Fibroblast of lung (primary cell): ENCODE results near the gene LRRK2. TPM values are rescaled to one million over a fixed set of nuclear protein-coding genes. Genes with fewer than 3 reads are reported as not detected.

ENCODE experiments used
- DNase-seq, 2 donors: peaks; one replicate each; pipeline versions ENCODE4 v3.0.0 to v3.0.0-alpha.2; 2010; ENCODE audit warnings: low read depth in 2 of 2
- H2AFZ ChIP-seq: 2 replicates; pipeline ENCODE4 v1.5.1; 2012; ENCODE audit warnings: low read length, control low read depth, inconsistent platforms
- H3K27ac ChIP-seq: 2 replicates; pipeline ENCODE4 v1.5.1; 2011; ENCODE audit warnings: low read length, control low read depth; ENCODE audit not compliant: insufficient read depth
- H3K27me3 ChIP-seq: 2 replicates; pipeline ENCODE4 v1.5.1; 2011; ENCODE audit warnings: mild to moderate bottlenecking, low read length; ENCODE audit not compliant: control insufficient read depth, insufficient read depth
- H3K36me3 ChIP-seq: 2 replicates; pipeline ENCODE4 v1.5.1; 2011; ENCODE audit warnings: low read length; ENCODE audit not compliant: control insufficient read depth, insufficient read depth
- H3K4me1 ChIP-seq: 2 replicates; pipeline ENCODE4 v1.5.1; 2011; ENCODE audit warnings: low read length; ENCODE audit not compliant: control insufficient read depth, insufficient read depth; ENCODE audit errors: extremely low read depth
- H3K4me2 ChIP-seq: 2 replicates; pipeline ENCODE4 v1.5.1; 2011; ENCODE audit warnings: low read length, control low read depth; ENCODE audit not compliant: insufficient read depth; ENCODE audit errors: extremely low read depth
- H3K4me3 ChIP-seq, 4 experiments: fragments of 200-600 bp in 1 of 4; sonication (generic) in 1 of 4; replicated peaks in 1 of 4; 2 replicates each; pipeline ENCODE4 v1.5.1; 2011 to 2016; ENCODE audit warnings: low read length in 4 of 4, low read depth in 3 of 4, mild to moderate bottlenecking in 3 of 4, control low read depth in 2 of 4, inconsistent platforms in 1 of 4, mixed read lengths in 1 of 4; ENCODE audit not compliant: insufficient read depth in 1 of 4; ENCODE audit errors: control extremely low read depth in 1 of 4
- H3K79me2 ChIP-seq: 2 replicates; pipeline ENCODE4 v1.5.1; 2012; ENCODE audit warnings: mild to moderate bottlenecking, low read length, inconsistent platforms; ENCODE audit not compliant: control insufficient read depth, insufficient read depth
- H3K9ac ChIP-seq: 2 replicates; pipeline ENCODE4 v1.5.1; 2011; ENCODE audit warnings: mild to moderate bottlenecking, low read length, control low read depth; ENCODE audit not compliant: insufficient read depth
- H3K9me3 ChIP-seq: 2 replicates; pipeline ENCODE4 v1.5.1; 2012; ENCODE audit warnings: low read depth, low read length; ENCODE audit not compliant: control insufficient read depth, insufficient read depth
- H4K20me1 ChIP-seq: 2 replicates; pipeline ENCODE4 v1.5.1; 2011; ENCODE audit warnings: low read length; ENCODE audit not compliant: control insufficient read depth, insufficient read depth; ENCODE audit errors: extremely low read depth
- EZH2 ChIP-seq: IDR thresholded peaks from 2 replicates; pipeline ENCODE4 v1.5.1; 2012; ENCODE audit warnings: low read length, control low read depth, mild to moderate bottlenecking; ENCODE audit errors: missing control alignments
- polyA plus RNA-seq, 2 donors: library from polyadenylated mRNA; depleted of rRNA in 1 of 2; stranded (reverse) in 1 of 2; unstranded in 1 of 2; fragments of >200 nt; gene quantifications; 2 replicates each; pipeline ENCODE4 v1.2.1, GENCODE V29; 2011 to 2012; ENCODE audit warnings: missing spikeins in 1 of 2
- total RNA-seq: library from RNA; depleted of rRNA; stranded (reverse); fragments of >200 nt; gene quantifications from 2 replicates; pipeline ENCODE4 v1.2.1, GENCODE V29; 2014
- TF ChIP-seq, protein P1 (sequence below), 2 donors: IDR thresholded peaks in 1 of 2; conservative IDR thresholded peaks in 1 of 2; 1 replicate in 1 of 2; 2 replicates in 1 of 2; pipeline ENCODE4 v1.5.1; 2011 to 2012; ENCODE audit warnings: low read length in 2 of 2, control low read depth in 1 of 2, inconsistent platforms in 1 of 2, low read depth in 1 of 2, mild to moderate bottlenecking in 1 of 2

The LRRK2 gene
- total and polyA plus RNA-seq, 2 donors (not counting 1 experiment from before 2014, with no cell fraction given) = 2.2 to 14.0 TPM

GRCh38 chr12:40216516-40217288 lies 8.1 kb upstream of the LRRK2 start:
- Histone ChIP-seq H4K20me1 (no peaks in the 10 kb centered on the region), H2AFZ (no peak overlapping the region), H3K36me3 (no peaks in the 10 kb centered on the region), H3K4me2 (no peak overlapping the region), H3K4me1 (no peaks in the 10 kb centered on the region), H3K27ac (no peak overlapping the region), H3K27me3 (no peaks in the 10 kb centered on the region), H3K9ac (no peak overlapping the region), H3K9me3 (no peaks in the 10 kb centered on the region), H3K79me2 (no peaks in the 10 kb centered on the region), H3K4me3 (no peak overlapping the region)
- TF ChIP-seq EZH2 = no peak
- TF ChIP-seq, protein P1, sequence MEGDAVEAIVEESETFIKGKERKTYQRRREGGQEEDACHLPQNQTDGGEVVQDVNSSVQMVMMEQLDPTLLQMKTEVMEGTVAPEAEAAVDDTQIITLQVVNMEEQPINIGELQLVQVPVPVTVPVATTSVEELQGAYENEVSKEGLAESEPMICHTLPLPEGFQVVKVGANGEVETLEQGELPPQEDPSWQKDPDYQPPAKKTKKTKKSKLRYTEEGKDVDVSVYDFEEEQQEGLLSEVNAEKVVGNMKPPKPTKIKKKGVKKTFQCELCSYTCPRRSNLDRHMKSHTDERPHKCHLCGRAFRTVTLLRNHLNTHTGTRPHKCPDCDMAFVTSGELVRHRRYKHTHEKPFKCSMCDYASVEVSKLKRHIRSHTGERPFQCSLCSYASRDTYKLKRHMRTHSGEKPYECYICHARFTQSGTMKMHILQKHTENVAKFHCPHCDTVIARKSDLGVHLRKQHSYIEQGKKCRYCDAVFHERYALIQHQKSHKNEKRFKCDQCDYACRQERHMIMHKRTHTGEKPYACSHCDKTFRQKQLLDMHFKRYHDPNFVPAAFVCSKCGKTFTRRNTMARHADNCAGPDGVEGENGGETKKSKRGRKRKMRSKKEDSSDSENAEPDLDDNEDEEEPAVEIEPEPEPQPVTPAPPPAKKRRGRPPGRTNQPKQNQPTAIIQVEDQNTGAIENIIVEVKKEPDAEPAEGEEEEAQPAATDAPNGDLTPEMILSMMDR (conservative IDR thresholded peaks at IDR 0.05 in 1 of 2, IDR thresholded peaks at IDR 0.05 in 1 of 2; ENCODE audit: low read depth in 1 of 2, low read length in 2 of 2) = no peak
- DNase-seq = no peak

DNA sequence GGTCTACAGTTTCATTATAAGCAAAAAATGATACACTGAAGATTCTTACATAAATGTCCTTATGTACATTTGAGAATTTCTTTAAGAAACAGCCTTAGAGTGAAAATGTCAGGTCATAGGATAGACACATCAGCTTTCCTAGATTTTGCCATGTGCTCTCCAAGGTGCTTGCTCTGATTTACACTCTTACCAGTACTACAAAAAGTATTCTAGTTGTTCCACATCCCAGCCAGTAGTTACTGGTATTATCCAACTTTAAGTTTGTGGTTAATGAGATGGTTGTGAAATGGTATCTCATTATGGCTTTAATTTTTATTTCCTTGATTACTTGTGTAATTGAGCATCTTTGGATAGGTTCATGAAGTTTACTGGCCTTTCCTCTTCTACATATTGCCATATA lies 5.0 kb upstream of the LRRK2 start:
- no peak for DNase-seq
- Histone ChIP-seq H3K27ac (no peak overlapping the region), H3K79me2 (no peaks in the 10 kb centered on the region), H3K9ac (no peak overlapping the region), H3K4me1 (peaks cover 2% of the 10 kb centered on the region), H3K36me3 (no peaks in the 10 kb centered on the region), H2AFZ (no peak overlapping the region), H3K4me3 (no peak overlapping the region), H3K9me3 (no peaks in the 10 kb centered on the region), H3K4me2 (no peak overlapping the region), H4K20me1 (no peaks in the 10 kb centered on the region), H3K27me3 (no peaks in the 10 kb centered on the region)
- TF ChIP-seq, protein P1 (conservative IDR thresholded peaks at IDR 0.05 in 1 of 2, IDR thresholded peaks at IDR 0.05 in 1 of 2; ENCODE audit: low read depth in 1 of 2, low read length in 2 of 2) = no peak
- no peak for TF ChIP-seq EZH2

- Histone ChIP-seq H3K4me2 (no peak overlapping the region), H4K20me1 (no peaks in the 10 kb centered on the region), H3K27me3 (no peaks in the 10 kb centered on the region), H3K4me1 (peaks cover 4% of the 10 kb centered on the region), H3K9ac (no peak overlapping the region), H3K27ac (no peak overlapping the region), H3K4me3 (no peak overlapping the region), H2AFZ (no peak overlapping the region), H3K79me2 (no peaks in the 10 kb centered on the region), H3K9me3 (no peaks in the 10 kb centered on the region), H3K36me3 (no peaks in the 10 kb centered on the region)
- DNase-seq = peak in 1 of 2 donors; percentile 19
- no peak for TF ChIP-seq EZH2
- TF ChIP-seq, protein P1 (conservative IDR thresholded peaks at IDR 0.05 in 1 of 2, IDR thresholded peaks at IDR 0.05 in 1 of 2; ENCODE audit: low read depth in 1 of 2, low read length in 2 of 2) = no peak
Observed at GRCh38 chr12:40222247-40222646, 2.5 kb upstream of the LRRK2 start.
